Gastroesophageal sphincter (tissue), 4 donors: ENCODE results near the gene TRAPPC6A. TPM values are rescaled to one million over a fixed set of nuclear protein-coding genes. Genes with fewer than 3 reads are reported as not detected.

Experiments used
- ATAC-seq: fragments of 150-250 bp; one replicate; pipeline ENCODE4 v1.9.1; 2016; ENCODE audit warnings: mild to moderate bottlenecking, moderate library complexity
- H3K27ac ChIP-seq, 4 donors: fragments of 200-600 bp; sonication (generic) in 3 of 4; 1 replicate in 3 of 4; 2 replicates in 1 of 4; pipeline ENCODE4 v1.5.1; 2016 to 2019
- H3K27me3 ChIP-seq: fragments of 200-600 bp; sonication (generic); one replicate; pipeline ENCODE4 v1.5.1; 2019
- H3K36me3 ChIP-seq, 2 donors: fragments of 200-600 bp; sonication (generic); one replicate each; pipeline ENCODE4 v1.5.1; 2019; ENCODE audit warnings: control low read depth in 1 of 2
- H3K4me1 ChIP-seq, 3 donors: fragments of 200-600 bp; sonication (generic); 1 replicate in 2 of 3; 2 replicates in 1 of 3; pipeline ENCODE4 v1.5.1; 2016 to 2019; ENCODE audit warnings: control low read depth in 2 of 3
- H3K4me3 ChIP-seq, 2 donors: fragments of 200-600 bp; sonication (generic); one replicate each; pipeline ENCODE4 v1.5.1; 2019; ENCODE audit warnings: mild to moderate bottlenecking in 1 of 2, moderate library complexity in 1 of 2
- H3K9me3 ChIP-seq, 3 donors: fragments of 200-600 bp; sonication (generic); one replicate each; pipeline ENCODE4 v1.5.1; 2017 to 2019; ENCODE audit warnings: control low read depth in 2 of 3
- EP300 ChIP-seq: sonication (generic); formaldehyde crosslinking; IDR thresholded peaks from one replicate; pipeline ENCODE4 v1.6.1; 2017; ENCODE audit warnings: antibody characterized with exemption, mild to moderate bottlenecking
- POLR2A ChIP-seq, 2 donors: fragments of 450-650 bp; IDR thresholded peaks; one replicate each; pipeline ENCODE4 v1.6.1; 2017; ENCODE audit warnings: antibody characterized with exemption in 2 of 2, mild to moderate bottlenecking in 2 of 2, moderate library complexity in 1 of 2
- POLR2AphosphoS5 ChIP-seq: sonication (generic); formaldehyde crosslinking; IDR thresholded peaks from one replicate; pipeline ENCODE4 v1.6.1; 2017; ENCODE audit warnings: antibody characterized with exemption
- WGBS, 2 donors: methylation state at CpG; one replicate each; pipeline ENCODE4 v1.1.5; 2018; ENCODE audit warnings: low coverage in 1 of 2; 5-methylcytosine and 5-hydroxymethylcytosine counted together
- total RNA-seq, 4 donors: library from RNA; depleted of rRNA; stranded (reverse); fragments of >200 nt; gene quantifications; one replicate each; pipeline ENCODE4 v1.1.0, GENCODE V29; 2016
- TF ChIP-seq, protein P1 (sequence below), 4 experiments: fragments of 200-600 bp in 2 of 4; fragments of 450-650 bp in 2 of 4; sonication (generic) in 1 of 4; IDR thresholded peaks; one replicate each; pipeline ENCODE4 v1.5.1; 2017 to 2019; ENCODE audit warnings: antibody characterized with exemption in 4 of 4, mild to moderate bottlenecking in 2 of 4, moderate library complexity in 2 of 4

Gene TRAPPC6A
- total RNA-seq, 4 donors from 2014 or later: 16.2 to 24.0 (median 20.7) TPM

DNA sequence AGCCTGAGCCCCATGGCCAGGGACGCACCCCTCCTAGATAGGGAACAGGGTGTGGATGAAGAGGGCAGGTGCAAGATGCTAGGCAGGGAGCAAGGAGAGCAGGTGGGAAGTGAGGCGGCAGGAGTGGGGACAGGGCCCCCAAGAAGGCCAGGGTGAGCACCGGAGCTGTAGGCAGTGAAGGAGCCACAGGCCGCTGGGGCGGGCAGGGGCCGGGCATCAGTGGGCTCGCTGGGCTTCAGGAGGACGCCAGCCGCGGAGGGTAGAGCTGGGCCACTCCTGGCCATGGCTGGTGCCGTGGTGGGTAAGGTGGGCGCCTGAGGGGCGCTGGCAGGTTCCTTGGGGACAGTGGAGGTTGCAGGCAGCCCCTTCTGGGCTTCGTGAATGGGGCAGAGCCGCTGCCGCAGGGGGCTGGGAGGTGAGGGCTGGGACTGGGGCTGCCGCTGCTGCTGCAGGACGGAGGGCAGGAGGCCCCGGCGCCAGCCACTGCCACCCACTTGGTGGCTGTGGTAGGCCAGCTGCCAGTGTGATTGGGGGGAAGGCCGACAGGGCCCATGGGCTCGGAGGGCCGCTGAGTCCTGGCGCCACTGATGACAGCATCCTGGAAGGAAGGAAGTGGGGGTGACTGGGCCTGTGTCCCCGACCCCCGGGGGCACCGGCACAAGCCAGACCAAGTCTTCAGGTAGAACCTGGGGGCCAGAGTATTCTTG lies 19.4 kb downstream of the TRAPPC6A start:
- H3K4me1 ChIP-seq: peaks cover 0 to 5% (median 2%) of the 10 kb centered on the region in 3 donors
- H3K27me3 ChIP-seq: peaks cover 94% of the 10 kb centered on the region
- no peak overlapping the region for H3K4me3 ChIP-seq
- 74 to 95% methylated on average over 4 to 8 of the region's 27 CpGs for WGBS, 2 donors
- no peak overlapping the region for H3K27ac ChIP-seq
- H3K36me3 ChIP-seq: no peaks in the 10 kb centered on the region
- TF ChIP-seq EP300 (no peak), POLR2AphosphoS5 (no peak), POLR2A (IDR thresholded peaks at IDR 0.05) (no peak)
- TF ChIP-seq, protein P1, sequence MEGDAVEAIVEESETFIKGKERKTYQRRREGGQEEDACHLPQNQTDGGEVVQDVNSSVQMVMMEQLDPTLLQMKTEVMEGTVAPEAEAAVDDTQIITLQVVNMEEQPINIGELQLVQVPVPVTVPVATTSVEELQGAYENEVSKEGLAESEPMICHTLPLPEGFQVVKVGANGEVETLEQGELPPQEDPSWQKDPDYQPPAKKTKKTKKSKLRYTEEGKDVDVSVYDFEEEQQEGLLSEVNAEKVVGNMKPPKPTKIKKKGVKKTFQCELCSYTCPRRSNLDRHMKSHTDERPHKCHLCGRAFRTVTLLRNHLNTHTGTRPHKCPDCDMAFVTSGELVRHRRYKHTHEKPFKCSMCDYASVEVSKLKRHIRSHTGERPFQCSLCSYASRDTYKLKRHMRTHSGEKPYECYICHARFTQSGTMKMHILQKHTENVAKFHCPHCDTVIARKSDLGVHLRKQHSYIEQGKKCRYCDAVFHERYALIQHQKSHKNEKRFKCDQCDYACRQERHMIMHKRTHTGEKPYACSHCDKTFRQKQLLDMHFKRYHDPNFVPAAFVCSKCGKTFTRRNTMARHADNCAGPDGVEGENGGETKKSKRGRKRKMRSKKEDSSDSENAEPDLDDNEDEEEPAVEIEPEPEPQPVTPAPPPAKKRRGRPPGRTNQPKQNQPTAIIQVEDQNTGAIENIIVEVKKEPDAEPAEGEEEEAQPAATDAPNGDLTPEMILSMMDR (IDR thresholded peaks at IDR 0.05): no peak
- no peaks in the 10 kb centered on the region for H3K9me3 ChIP-seq
- ATAC-seq: no peak

DNA sequence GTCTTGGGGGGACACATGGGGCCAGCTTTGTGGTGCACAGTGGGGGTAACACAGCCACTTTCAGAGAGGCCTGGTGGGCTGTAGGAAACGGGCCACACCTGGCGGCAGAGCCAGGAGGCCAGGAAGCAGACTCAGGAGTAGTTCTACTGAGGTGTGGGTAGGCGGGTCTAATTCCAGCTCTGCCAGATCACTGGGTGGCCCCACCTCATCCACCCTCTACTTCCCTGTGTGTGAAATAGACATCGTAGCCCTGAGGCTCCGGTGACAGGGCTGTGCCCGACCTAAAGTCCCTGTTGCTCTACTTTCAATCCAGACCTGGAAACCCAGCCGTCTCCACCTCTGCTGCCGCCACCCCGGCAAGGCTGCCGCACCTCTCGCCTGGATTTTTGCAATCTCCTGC lies 21.3 kb downstream of the TRAPPC6A start:
- H3K27me3 ChIP-seq: peaks cover 97% of the 10 kb centered on the region
- peaks cover 0 to 24% (median 21%) of the 10 kb centered on the region in 3 donors for H3K4me1 ChIP-seq
- H3K36me3 ChIP-seq: no peaks in the 10 kb centered on the region
- H3K27ac ChIP-seq: no peak overlapping the region
- WGBS, 2 donors: 81% methylated on average over 11 of the region's 11 CpGs; no CpG with 5 or more reads in 1 of the 2 donors
- ATAC-seq: no peak
- H3K9me3 ChIP-seq: no peaks in the 10 kb centered on the region
- no peak overlapping the region for H3K4me3 ChIP-seq
- TF ChIP-seq EP300 (no peak), POLR2AphosphoS5 (no peak), POLR2A (IDR thresholded peaks at IDR 0.05) (no peak)
- TF ChIP-seq, protein P1 (IDR thresholded peaks at IDR 0.05): no peak

DNA sequence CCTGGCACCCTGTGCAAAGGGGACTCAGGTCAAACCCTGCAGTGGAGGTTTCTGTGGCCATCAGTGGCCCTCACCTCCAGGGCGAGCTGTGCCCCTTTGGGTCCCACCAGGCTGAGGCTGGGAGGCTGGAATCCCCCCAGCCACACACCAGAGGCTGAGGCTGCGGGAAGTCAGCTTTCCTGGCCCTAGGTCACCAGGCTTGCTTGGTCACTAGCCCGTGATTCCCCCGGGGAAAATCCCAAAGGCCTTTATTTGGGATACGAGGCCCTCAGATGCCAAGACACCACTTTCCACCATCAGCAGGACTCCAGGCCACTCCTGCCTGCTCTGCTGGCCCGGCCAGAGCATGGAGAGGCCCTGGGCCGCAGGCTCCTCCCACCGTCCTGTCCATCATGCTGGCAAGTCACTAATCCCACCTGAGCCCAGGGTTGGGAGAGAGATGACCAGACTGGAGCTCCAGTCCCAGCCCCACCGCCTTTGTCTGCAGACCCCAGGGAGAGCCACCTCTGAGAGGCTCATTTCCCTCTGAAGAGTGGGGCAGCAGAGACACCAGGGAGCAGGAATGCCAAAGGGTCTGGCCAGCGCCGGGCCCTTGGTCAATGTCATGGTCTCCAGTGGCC lies 21.9 kb downstream of the TRAPPC6A start:
- Histone ChIP-seq H3K27me3 (peaks cover 97% of the 10 kb centered on the region), H3K27ac (no peak overlapping the region), H3K4me1 (peaks cover 0 to 29% (median 23%) of the 10 kb centered on the region in 3 donors), H3K36me3 (no peaks in the 10 kb centered on the region), H3K4me3 (no peak overlapping the region), H3K9me3 (no peaks in the 10 kb centered on the region)
- ATAC-seq: no peak
- TF ChIP-seq EP300: no peak
- no peak for TF ChIP-seq POLR2A (IDR thresholded peaks at IDR 0.05)
- TF ChIP-seq, protein P1 (IDR thresholded peaks at IDR 0.05): no peak
- no peak for TF ChIP-seq POLR2AphosphoS5
- no CpG with 5 or more reads among the region's 11 CpGs for WGBS, 2 donors

DNA sequence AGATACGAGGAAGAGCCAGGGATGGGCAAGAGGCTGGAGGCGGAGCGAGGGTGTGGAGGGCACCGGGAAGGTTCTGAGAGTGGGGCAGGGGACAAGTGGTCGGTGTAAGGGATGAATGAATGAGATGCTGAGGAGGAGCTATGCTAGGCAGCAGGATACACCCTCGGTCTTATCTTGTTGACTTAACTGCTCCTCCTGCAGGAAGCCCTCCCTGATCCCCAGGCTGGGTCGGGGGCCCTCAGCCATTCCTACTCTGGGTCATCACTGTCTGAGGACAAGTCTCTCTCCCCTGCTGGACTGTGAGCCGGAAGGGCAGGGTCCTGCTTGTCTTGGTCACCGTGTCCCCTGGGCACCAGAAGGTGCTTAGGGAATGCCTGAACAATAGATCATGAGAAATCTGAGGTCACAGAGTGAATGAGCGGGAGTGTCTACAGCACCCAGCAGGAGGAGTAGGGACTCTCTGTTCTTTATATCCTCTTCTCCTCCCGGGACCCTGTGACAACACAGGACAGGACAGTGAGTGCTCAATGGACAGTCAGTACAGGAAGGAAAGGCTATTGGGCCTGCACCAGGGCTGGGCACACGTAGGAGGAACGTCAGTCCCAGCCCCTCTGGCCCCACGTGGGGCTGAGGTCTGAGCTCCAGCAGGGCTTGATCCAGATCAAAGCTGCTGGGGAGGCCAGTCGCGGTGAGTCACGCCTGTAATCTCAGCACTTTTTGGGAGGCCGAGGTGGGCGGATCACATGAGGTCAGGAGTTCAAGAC lies 23.8 kb downstream of the TRAPPC6A start:
- H3K36me3 ChIP-seq: no peaks in the 10 kb centered on the region
- ATAC-seq: no peak
- 39 to 45% methylated on average over 9 to 11 of the region's 19 CpGs for WGBS, 2 donors
- peaks cover 91% of the 10 kb centered on the region for H3K27me3 ChIP-seq
- H3K4me1 ChIP-seq: peaks cover 0 to 29% (median 23%) of the 10 kb centered on the region in 3 donors
- H3K4me3 ChIP-seq: peak overlapping the region in 1 of 2 donors; percentile 39
- no peaks in the 10 kb centered on the region for H3K9me3 ChIP-seq
- no peak overlapping the region for H3K27ac ChIP-seq
- no peak for TF ChIP-seq POLR2A (IDR thresholded peaks at IDR 0.05)
- no peak for TF ChIP-seq EP300
- TF ChIP-seq POLR2AphosphoS5: no peak
- TF ChIP-seq, protein P1 (IDR thresholded peaks at IDR 0.05): no peak
